NCI-H2107 treated with DMSO at 0.1 percent for 48 hours (cell line): ENCODE data around the gene CFAP99.
"Not testable (repeated sequence)": the region's sequence is repeated elsewhere in the genome, so short reads cannot be mapped to it uniquely, and the experiment has no call there.

Source experiments
- DNase-seq: peaks from one replicate; lab custom pipeline; 2025; ENCODE audit not compliant: unreplicated experiment; lab: John Stamatoyannopoulos, UW

CFAP99 gene

DNA sequence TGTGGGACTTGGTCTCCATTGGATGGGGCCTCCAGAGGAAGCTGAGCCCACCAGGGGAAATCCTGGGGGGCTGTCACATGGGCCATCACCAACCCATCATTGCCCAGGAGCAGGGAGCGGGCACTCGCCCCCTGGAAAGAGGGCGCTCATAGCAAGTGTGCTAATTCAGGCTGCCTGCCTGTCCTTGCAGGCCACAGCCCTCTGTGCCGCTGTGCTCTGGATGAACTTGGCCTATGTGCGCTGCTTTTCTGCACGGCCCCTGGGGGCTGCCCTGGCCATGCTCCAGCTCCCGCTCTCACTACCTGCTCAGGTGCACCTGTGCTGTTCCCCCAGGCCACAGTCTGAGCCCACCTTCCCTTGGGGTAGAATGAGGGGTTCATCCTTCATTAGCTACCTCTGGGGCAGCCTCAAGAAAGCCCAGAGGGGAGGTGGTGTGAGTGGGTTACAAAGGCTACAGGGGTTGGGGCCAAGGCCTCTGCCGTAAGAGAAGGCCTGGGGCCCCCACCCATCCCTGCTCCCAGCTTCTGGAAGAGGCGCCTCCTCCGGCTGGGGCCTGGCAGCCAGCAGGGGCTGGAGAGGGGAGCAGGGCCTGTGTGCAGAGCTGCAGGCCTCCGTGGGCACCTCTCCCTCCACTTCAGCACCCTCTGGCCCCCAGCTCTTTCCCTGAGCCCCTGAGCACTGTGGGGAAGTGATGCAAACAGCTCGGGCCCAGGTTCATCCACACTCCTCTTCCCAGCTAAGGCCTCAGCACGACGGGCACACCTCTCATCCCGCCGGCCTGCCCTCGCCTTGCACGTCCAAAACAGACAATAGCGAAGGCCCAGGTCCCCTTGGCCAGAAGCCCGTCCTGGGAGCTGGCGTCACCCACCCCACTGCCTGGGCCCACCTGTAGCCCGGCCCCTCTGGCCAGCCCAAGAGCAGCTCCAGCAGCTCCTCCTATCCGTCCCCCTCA, 8.9 kb downstream of the CFAP99 start:
- DNase-seq = no peak

DNA sequence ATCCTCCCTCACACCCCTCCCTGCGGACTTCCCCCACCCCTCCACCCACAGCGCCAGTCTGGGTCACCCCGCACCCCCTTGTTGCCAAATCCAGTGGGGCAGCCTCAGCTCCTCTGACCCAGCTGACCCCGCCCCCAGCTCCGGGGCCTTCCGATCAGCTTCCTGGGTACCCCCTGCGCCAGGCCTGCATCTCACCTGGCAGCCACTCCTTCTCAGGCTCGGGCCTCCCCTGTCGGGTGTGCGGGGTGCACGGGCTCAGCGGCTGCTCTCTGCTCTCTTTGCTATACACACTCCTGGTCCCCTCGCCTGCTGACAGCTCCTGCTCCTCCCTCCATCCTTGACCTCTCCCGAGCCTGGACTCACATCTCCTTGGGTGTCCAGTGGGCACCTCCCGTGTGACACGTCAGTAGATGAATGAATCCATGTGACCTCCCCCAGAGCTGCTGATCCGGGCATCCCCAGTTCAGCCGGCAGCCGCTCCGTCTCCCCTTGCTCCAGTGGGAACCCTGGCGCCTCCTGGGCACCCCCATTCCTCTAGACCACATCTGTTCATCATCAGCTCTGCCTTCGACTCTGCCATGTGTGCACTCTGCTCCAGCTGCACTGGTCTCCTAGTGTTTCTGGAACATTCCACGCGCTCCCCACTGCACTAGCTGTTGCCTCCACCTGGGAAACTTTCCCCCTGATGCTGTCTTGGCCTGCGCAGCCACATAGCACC, 9.9 kb downstream of the CFAP99 start:
- no peak for DNase-seq

DNA sequence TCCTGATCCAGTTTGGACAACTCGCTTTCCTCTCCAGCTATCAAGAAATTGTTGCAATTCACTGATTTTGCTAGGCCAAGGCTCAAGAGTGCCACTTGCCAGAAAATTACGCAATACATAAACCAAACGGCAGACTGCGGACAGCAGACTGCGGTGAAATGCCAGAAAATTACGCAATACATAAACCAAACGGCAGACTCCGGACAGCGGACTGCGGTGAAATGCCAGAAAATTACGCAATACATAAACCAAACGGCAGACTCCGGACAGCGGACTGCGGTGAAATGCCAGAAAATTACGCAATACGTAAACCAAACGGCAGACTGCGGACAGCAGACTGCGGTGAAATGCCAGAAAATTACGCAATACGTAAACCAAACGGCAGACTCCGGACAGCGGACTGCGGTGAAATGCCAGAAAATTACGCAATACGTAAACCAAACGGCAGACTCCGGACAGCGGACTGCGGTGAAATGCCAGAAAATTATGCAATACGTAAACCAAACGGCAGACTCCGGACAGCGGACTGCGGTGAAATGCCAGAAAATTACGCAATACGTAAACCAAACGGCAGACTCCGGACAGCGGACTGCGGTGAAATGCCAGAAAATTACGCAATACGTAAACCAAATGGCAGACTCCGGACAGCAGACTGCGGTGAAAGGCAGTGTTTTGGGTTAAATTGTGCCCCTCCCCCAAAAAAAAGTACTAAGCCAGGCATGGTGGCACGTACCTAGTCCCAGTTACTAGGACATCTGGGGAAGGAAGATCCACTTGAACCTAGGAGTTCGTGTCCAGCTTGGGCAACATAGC, 11.4 kb downstream of the CFAP99 start:
- DNase-seq = not testable (repeated sequence)

DNA sequence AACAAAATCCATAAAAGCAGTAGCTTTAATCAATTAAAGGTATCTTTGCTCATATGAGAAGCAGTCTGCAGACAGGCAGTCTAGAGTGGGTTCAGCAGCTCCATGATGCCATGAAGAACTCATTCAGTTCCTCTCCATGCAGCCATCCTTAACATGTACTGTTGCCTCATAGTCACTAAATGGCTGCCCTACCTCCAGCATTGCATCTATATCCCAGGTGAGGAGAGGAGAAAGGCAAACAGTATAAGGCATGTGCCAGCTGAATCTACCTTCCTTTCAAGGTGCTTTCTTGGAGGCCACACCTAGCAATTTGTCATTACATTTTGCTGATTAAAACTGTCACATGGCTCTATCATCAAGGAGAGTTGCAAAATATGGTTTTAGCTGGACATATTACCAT, 13.2 kb downstream of the CFAP99 start:
- no peak for DNase-seq

DNA sequence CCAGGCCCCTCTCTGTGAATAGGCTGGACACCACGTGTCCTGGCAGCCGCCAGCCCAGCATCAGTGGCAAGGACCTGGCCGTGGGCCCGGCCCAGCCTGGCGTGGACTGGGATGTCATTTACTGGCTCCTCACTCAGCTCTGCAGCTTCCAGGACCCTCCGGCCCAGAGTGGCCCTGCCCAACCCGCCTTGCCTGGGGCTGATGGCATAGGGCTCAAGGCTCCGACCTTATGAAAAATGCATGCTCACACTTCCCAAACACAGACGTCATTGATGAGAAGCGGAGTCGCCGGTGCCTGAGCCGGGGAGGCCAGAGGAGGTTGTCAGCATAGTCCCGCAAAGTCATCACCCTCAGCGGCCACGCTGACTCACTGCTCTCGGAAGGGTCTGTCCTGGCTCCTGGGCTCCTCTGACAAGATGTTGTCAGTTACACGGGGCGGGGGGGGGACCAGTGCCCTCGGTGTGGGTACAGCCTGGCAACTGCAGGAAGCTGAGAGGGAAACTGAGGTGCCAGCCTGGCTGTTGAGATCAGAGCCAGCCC, 14.3 kb downstream of the CFAP99 start:
- no peak for DNase-seq

- DNase-seq = no peak
These were observed 15.0 kb downstream of the CFAP99 start for GRCh38 chr4:2433609-2434350.

DNA sequence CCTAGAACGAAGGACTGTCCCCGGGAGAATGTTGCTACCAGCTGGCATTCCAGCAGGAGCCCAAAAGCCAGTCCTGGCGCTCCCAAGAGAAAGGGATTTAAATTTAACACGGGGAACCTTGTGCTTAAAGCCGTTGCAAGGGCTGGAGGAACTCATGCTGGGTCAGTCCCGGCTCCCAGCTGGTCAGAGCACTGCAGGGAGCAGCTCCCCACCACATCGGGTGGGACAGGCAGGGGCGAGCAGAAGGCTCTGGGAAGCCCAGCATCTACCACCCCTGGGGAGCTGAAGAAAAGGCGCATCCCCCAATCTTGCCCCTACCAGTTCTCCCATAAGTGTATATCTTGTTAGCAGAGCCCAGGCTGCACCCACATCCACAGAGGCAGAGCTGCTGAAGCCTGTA, 15.7 kb downstream of the CFAP99 start:
- DNase-seq = no peak

GRCh38 chr4:2436301-2436700, 17.5 kb downstream of the CFAP99 start:
- no peak for DNase-seq

GRCh38 chr4:2436761-2437474, 18.2 kb downstream of the CFAP99 start:
- no peak for DNase-seq

GRCh38 chr4:2437475-2438215, 18.9 kb downstream of the CFAP99 start:
- no peak for DNase-seq

GRCh38 chr4:2438822-2439718, 20.3 kb downstream of the CFAP99 start:
- DNase-seq = no peak

DNA sequence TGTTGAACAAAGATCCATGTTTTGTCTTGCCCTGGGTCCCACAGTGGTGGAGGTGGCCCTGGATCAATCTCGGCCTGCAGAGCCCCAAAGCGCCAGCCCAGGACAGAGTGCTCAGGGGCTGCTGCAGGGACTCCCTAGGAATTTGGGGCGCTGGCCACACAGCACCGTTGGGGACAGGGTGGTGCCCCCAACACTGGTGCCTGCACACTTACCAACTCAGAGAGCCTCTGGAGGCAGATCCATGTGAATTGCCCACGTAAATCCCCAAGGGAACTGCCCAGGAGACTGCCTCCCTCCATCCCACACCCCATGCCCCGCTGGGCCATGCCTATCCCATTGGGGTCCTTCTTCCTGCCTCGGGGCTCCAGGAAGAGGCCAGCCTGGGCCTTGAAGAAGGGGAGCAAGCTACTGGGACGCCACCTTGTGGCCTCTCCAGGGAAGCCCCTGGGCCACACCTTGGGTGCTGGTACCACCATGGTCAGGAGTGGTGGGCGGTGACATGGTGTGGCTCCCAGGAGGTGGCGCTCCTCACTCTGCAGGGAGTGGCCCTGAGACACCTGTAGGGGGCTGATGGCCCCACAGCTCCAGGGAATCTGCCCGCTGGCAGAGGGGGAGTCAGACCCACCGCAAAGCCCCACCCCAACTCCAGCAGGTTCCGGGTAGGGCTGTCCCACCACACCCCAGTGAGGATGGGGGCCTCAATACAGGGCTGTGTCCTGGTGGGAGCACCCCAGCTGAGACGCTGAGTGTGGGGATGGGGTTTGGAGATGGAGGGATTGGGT, 22.8 kb downstream of the CFAP99 start:
- peak; percentile 15 for DNase-seq

- no peak for DNase-seq
These were observed 23.6 kb downstream of the CFAP99 start for GRCh38 chr4:2442175-2442993.

DNA sequence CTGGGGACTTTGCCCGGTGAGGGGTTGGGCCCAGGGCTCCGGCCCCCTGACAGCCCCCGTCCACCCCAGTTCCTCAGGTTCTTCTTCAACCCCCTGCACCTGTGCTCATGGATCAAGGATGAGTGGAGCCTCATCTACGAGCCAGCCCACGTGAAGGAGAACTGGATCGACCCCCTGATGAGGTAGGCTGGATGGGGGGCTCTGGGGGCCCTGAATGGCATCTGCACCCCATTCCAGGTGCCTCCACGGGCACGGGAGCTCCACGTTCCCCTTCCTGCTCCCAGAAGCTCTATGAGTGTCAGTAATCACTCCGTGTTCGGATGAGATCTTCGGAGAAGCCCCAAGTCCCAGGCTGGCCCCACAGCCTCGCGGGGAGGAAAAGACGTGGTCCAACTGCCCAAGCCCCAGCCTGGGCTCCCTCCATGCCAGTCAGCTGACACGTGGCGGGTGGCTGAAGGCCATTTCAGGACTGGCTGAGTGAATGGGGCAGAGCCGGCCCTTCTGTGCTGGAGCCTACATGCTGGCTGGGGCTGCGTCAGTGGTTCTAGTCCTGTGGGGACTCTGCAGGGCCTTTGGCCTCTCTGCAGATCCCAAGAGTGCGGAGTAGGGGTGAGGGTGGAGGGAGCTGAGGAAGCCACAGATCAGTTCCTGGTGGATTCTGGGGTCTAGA, 24.4 kb downstream of the CFAP99 start:
- no peak for DNase-seq

GRCh38 chr4:2443956-2444740, 25.4 kb downstream of the CFAP99 start:
- no peak for DNase-seq
